HEK293 (cell line): Measurements from ENCODE around the gene MPDU1.

Experiments used
- CTCF ChIA-PET: fragments of 350-600 bp; formaldehyde crosslinking; extraction: SDS; loops from one replicate; lab custom pipeline; 2021; ENCODE audit warnings: antibody characterized with exemption; lab: Yijun Ruan, JAX
- POLR2A ChIA-PET: fragments of 300-600 bp; formaldehyde crosslinking; extraction: SDS; loops from one replicate; lab custom pipeline; 2020; ENCODE audit warnings: antibody characterized with exemption, inconsistent platforms; lab: Yijun Ruan, JAX
- H3K27ac ChIP-seq: fragments of 200-500 bp; sonication (Bioruptor generic); 2 replicates; pipeline ENCODE4 v1.5.1; 2014; ENCODE audit warnings: low read depth, low read length, control low read depth, inconsistent platforms; ENCODE audit errors: extremely low read depth
- H3K36me3 ChIP-seq, 2 experiments: fragments of 200-500 bp in 1 of 2; sonication (Bioruptor generic) in 1 of 2; 1 replicate in 1 of 2; 2 replicates in 1 of 2; pipeline ENCODE4 v1.5.1; 2014 to 2017; ENCODE audit warnings: inconsistent platforms in 2 of 2, low read length in 2 of 2; ENCODE audit not compliant: control insufficient read depth in 2 of 2, insufficient read depth in 1 of 2
- H3K4me1 ChIP-seq: fragments of 200-500 bp; sonication (Bioruptor generic); 2 replicates; pipeline ENCODE4 v1.5.1; 2014; ENCODE audit warnings: mild to moderate bottlenecking, low read length, inconsistent platforms; ENCODE audit not compliant: control insufficient read depth, insufficient read depth
- H3K4me3 ChIP-seq: 2 replicates; pipeline ENCODE4 v1.5.1; 2011; ENCODE audit warnings: low read depth, mild to moderate bottlenecking, control low read depth, low read length, moderate library complexity
- H3K9me3 ChIP-seq: fragments of 200-500 bp; sonication (Bioruptor generic); 2 replicates; pipeline ENCODE4 v1.5.1; 2014; ENCODE audit warnings: low read depth, low read length, inconsistent platforms; ENCODE audit not compliant: control insufficient read depth, insufficient read depth
- EGR2 ChIP-seq: fragments of 450-650 bp; formaldehyde crosslinking; IDR thresholded peaks from 2 replicates; pipeline ENCODE4 v1.5.1; 2016; ENCODE audit warnings: low read depth, missing biosample characterization, missing genetic modification characterization
- GLIS1 ChIP-seq: fragments of 450-650 bp; formaldehyde crosslinking; IDR thresholded peaks from 2 replicates; pipeline ENCODE4 v1.5.1; 2016; ENCODE audit warnings: missing biosample characterization, missing genetic modification characterization
- KLF17 ChIP-seq: fragments of 450-650 bp; formaldehyde crosslinking; IDR thresholded peaks from 2 replicates; pipeline ENCODE4 v1.5.1; 2016; ENCODE audit warnings: missing biosample characterization, missing genetic modification characterization
- PRDM1 ChIP-seq: fragments of 450-650 bp; formaldehyde crosslinking; IDR thresholded peaks from 2 replicates; pipeline ENCODE4; 2016; ENCODE audit warnings: missing biosample characterization, missing genetic modification characterization
- SP3 ChIP-seq: fragments of 450-650 bp; formaldehyde crosslinking; IDR thresholded peaks from 2 replicates; pipeline ENCODE4 v1.5.1; 2016; ENCODE audit warnings: missing biosample characterization, missing genetic modification characterization
- YY1 ChIP-seq: fragments of 450-650 bp; formaldehyde crosslinking; IDR thresholded peaks from 2 replicates; pipeline ENCODE4 v1.5.1; 2018; ENCODE audit warnings: missing biosample characterization, missing genetic modification characterization
- YY2 ChIP-seq: fragments of 450-650 bp; formaldehyde crosslinking; IDR thresholded peaks from 2 replicates; pipeline ENCODE4 v1.5.1; 2016; ENCODE audit warnings: missing biosample characterization, missing genetic modification characterization
- ZNF121 ChIP-seq: fragments of 450-650 bp; formaldehyde crosslinking; IDR thresholded peaks from 2 replicates; pipeline ENCODE4 v1.5.1; 2016; ENCODE audit warnings: missing biosample characterization, missing genetic modification characterization
- ZNF138 ChIP-seq: fragments of 450-650 bp; formaldehyde crosslinking; IDR thresholded peaks from 2 replicates; pipeline ENCODE4 v1.5.1; 2016; ENCODE audit warnings: missing biosample characterization, missing genetic modification characterization, borderline replicate concordance
- ZNF140 ChIP-seq: fragments of 450-650 bp; formaldehyde crosslinking; IDR thresholded peaks from 2 replicates; pipeline ENCODE4 v1.5.1; 2016; ENCODE audit warnings: missing biosample characterization, missing genetic modification characterization
- ZNF16 ChIP-seq: fragments of 450-650 bp; formaldehyde crosslinking; IDR thresholded peaks from 2 replicates; pipeline ENCODE4 v1.5.1; 2016; ENCODE audit warnings: low read depth, missing biosample characterization, missing genetic modification characterization
- ZNF19 ChIP-seq: fragments of 450-650 bp; formaldehyde crosslinking; IDR thresholded peaks from 2 replicates; pipeline ENCODE4; 2016; ENCODE audit warnings: missing biosample characterization, missing genetic modification characterization, low read depth
- ZNF366 ChIP-seq: fragments of 450-650 bp; formaldehyde crosslinking; conservative IDR thresholded peaks from 2 replicates; pipeline ENCODE4 v1.5.1; 2016; ENCODE audit warnings: missing biosample characterization, missing genetic modification characterization
- ZNF394 ChIP-seq: fragments of 450-650 bp; formaldehyde crosslinking; IDR thresholded peaks from 2 replicates; pipeline ENCODE4 v1.5.1; 2016; ENCODE audit warnings: missing biosample characterization, missing genetic modification characterization, mild to moderate bottlenecking, moderate library complexity, borderline replicate concordance
- ZNF549 ChIP-seq: fragments of 450-650 bp; IDR thresholded peaks from 2 replicates; pipeline ENCODE4 v1.5.1; 2018; ENCODE audit warnings: missing biosample characterization, missing genetic modification characterization, mild to moderate bottlenecking, inconsistent platforms, moderate library complexity
- ZNF561 ChIP-seq: fragments of 450-650 bp; IDR thresholded peaks from 2 replicates; pipeline ENCODE4 v1.5.1; 2018; ENCODE audit warnings: missing biosample characterization, missing genetic modification characterization, borderline replicate concordance
- ZNF704 ChIP-seq: fragments of 450-650 bp; formaldehyde crosslinking; IDR thresholded peaks from 2 replicates; pipeline ENCODE4 v1.5.1; 2016; ENCODE audit warnings: missing biosample characterization, missing genetic modification characterization
- ZNF785 ChIP-seq: fragments of 450-650 bp; formaldehyde crosslinking; IDR thresholded peaks from 2 replicates; pipeline ENCODE4 v1.5.1; 2016; ENCODE audit warnings: missing biosample characterization, missing genetic modification characterization
- ZNF791 ChIP-seq: fragments of 450-650 bp; formaldehyde crosslinking; IDR thresholded peaks from 2 replicates; pipeline ENCODE4 v1.5.1; 2016; ENCODE audit warnings: missing biosample characterization, missing genetic modification characterization
- TF ChIP-seq, protein P1 (sequence below): fragments of 450-650 bp; formaldehyde crosslinking; IDR thresholded peaks from 2 replicates; pipeline ENCODE4 v1.5.1; 2016; ENCODE audit warnings: missing biosample characterization, missing genetic modification characterization, borderline replicate concordance
- TF ChIP-seq, protein P2 (sequence below): sonication (generic); formaldehyde crosslinking; IDR thresholded peaks from 2 replicates; pipeline ENCODE4 v1.8.1; 2022; ENCODE audit warnings: mild to moderate bottlenecking, moderate library complexity, missing genetic modification reagents
- TF ChIP-seq, protein P3 (sequence below): fragments of 450-650 bp; formaldehyde crosslinking; IDR thresholded peaks from 2 replicates; pipeline ENCODE4 v1.5.1; 2016; ENCODE audit warnings: missing biosample characterization, missing genetic modification characterization
- TF ChIP-seq, protein P4 (sequence below): fragments of 450-650 bp; formaldehyde crosslinking; IDR thresholded peaks from 2 replicates; pipeline ENCODE4 v1.5.1; 2016; ENCODE audit warnings: missing biosample characterization, missing genetic modification characterization

MPDU1 gene

GRCh38 chr17:7615265-7615747 lies 31.7 kb downstream of the MPDU1 start (continued):
- TF ChIP-seq, protein P1, sequence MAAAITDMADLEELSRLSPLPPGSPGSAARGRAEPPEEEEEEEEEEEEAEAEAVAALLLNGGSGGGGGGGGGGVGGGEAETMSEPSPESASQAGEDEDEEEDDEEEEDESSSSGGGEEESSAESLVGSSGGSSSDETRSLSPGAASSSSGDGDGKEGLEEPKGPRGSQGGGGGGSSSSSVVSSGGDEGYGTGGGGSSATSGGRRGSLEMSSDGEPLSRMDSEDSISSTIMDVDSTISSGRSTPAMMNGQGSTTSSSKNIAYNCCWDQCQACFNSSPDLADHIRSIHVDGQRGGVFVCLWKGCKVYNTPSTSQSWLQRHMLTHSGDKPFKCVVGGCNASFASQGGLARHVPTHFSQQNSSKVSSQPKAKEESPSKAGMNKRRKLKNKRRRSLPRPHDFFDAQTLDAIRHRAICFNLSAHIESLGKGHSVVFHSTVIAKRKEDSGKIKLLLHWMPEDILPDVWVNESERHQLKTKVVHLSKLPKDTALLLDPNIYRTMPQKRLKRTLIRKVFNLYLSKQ (tag by site-specific recombination): no peak
- TF ChIP-seq YY1 (tag by site-specific recombination) (no peak), GLIS1 (tag by site-specific recombination) (peak; percentile 3; the same call in 1 of the 2 replicates), SP3 (tag by site-specific recombination) (no peak), ZNF394 (tag by site-specific recombination) (peak; percentile 49; the same call in 1 of the 2 replicates), PRDM1 (tag by site-specific recombination) (peak; percentile 50), ZNF366 (peak; percentile 84)
- TF ChIP-seq, protein P2, sequence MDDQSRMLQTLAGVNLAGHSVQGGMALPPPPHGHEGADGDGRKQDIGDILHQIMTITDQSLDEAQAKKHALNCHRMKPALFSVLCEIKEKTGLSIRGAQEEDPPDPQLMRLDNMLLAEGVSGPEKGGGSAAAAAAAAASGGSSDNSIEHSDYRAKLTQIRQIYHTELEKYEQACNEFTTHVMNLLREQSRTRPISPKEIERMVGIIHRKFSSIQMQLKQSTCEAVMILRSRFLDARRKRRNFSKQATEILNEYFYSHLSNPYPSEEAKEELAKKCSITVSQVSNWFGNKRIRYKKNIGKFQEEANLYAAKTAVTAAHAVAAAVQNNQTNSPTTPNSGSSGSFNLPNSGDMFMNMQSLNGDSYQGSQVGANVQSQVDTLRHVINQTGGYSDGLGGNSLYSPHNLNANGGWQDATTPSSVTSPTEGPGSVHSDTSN (CRISPR knock-in tag): no peak

DNA sequence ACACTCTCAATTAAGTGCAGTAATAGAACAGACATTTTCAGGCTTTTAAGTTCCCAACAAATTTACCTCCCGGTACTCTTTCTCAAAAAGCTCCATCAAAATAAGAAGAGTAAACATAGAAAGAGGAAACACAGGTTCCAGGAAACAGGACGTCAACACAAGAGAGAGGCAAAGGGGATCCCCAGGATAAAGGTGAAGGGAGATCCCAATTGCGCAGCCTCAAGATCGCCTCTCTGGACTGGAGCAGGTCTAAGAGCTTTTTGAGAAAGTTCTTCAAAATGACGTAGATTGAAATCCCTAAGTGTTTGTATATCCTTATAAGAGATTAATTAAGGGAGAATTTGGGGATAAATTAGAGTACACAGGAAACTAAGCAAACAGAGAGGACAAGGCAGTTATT lies 35.0 kb downstream of the MPDU1 start:
- ChIA-PET POLR2A (interaction anchor here (0.7 to 6.9 kb wide), 3 partner anchors 8 to 765 kb away, joined by 3 to 52 read pairs (median 5); partner anchors contain the start of genes MPDU1 and SAT2), CTCF (interaction anchor here (0.8 to 4.6 kb wide), 3 partner anchors 8 to 15 kb away, joined by 4 to 26 read pairs (median 7); partner anchors contain the start of gene SHBG)
- no peaks in the 10 kb centered on the region for H3K9me3 ChIP-seq
- no peak overlapping the region for H3K4me3 ChIP-seq
- no peak overlapping the region for H3K27ac ChIP-seq
- no peaks in the 10 kb centered on the region for H3K36me3 ChIP-seq
- H3K4me1 ChIP-seq: no peaks in the 10 kb centered on the region
- no peak for TF ChIP-seq ZNF785 (tag by site-specific recombination)
- no peak for TF ChIP-seq ZNF561 (tag by site-specific recombination)
- TF ChIP-seq ZNF704 (tag by site-specific recombination): no peak

- CTCF ChIA-PET: interaction anchor here (0.5 to 4.6 kb wide), 3 partner anchors 12 to 454 kb away, joined by 3 to 26 read pairs (median 8); partner anchors contain the start of genes TP53 and WRAP53
- POLR2A ChIA-PET: no interaction called here
- TF ChIP-seq ZNF16 (tag by site-specific recombination) (no peak), ZNF121 (peak; percentile 75; the same call in 1 of the 2 replicates)
- H3K9me3 ChIP-seq: no peaks in the 10 kb centered on the region
- no peak overlapping the region for H3K4me3 ChIP-seq
- no peaks in the 10 kb centered on the region for H3K4me1 ChIP-seq
- H3K27ac ChIP-seq: no peak overlapping the region
- H3K36me3 ChIP-seq: peaks cover 0 to 1% of the 10 kb centered on the region in 2 experiments; a peak in 2 of 3 replicates
These were observed 37.2 kb downstream of the MPDU1 start for GRCh38 chr17:7620835-7621234.

- Histone ChIP-seq H3K27ac (no peak overlapping the region), H3K9me3 (no peaks in the 10 kb centered on the region), H3K36me3 (peaks cover 0 to 8% of the 10 kb centered on the region in 2 experiments; a peak in 2 of 3 replicates), H3K4me1 (peaks cover 3% of the 10 kb centered on the region; the same call in 1 of the 2 replicates), H3K4me3 (no peak overlapping the region)
- ChIA-PET CTCF (interaction anchor here (1.5 kb wide), 1 partner anchor 9 kb away, joined by 4 read pairs; no protein-coding TSS in a partner anchor), POLR2A (interaction anchor here (0.6 to 1.0 kb wide), 2 partner anchors 9 to 27 kb away, joined by 3 to 5 read pairs; partner anchors contain the start of gene FXR2)
- TF ChIP-seq ZNF121: no peak
- no peak for TF ChIP-seq ZNF791 (tag by site-specific recombination)
- TF ChIP-seq KLF17: no peak
- TF ChIP-seq, protein P3, sequence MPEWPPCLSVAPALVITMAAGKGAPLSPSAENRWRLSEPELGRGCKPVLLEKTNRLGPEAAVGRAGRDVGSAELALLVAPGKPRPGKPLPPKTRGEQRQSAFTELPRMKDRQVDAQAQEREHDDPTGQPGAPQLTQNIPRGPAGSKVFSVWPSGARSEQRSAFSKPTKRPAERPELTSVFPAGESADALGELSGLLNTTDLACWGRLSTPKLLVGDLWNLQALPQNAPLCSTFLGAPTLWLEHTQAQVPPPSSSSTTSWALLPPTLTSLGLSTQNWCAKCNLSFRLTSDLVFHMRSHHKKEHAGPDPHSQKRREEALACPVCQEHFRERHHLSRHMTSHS: no peak
- TF ChIP-seq ZNF140 (tag by site-specific recombination): no peak
- no peak for TF ChIP-seq ZNF138 (tag by site-specific recombination)
- TF ChIP-seq, protein P4, sequence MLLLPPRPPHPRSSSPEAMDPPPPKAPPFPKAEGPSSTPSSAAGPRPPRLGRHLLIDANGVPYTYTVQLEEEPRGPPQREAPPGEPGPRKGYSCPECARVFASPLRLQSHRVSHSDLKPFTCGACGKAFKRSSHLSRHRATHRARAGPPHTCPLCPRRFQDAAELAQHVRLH (tag by site-specific recombination): no peak
- no peak for TF ChIP-seq GLIS1 (tag by site-specific recombination)
- TF ChIP-seq ZNF19: no peak
- TF ChIP-seq EGR2 (tag by site-specific recombination): no peak
- TF ChIP-seq YY2 (tag by site-specific recombination): no peak
- TF ChIP-seq ZNF549 (tag by site-specific recombination): no peak
- no peak for TF ChIP-seq ZNF561 (tag by site-specific recombination)
These were observed 40.0 kb downstream of the MPDU1 start for GRCh38 chr17:7623661-7624060.
